Bronchial epithelial cell (primary cell): ENCODE data around the gene ADRB2. TPM values are rescaled to one million over a fixed set of nuclear protein-coding genes. Genes with fewer than 3 reads are reported as not detected.
A peak's percentile ranks its signal among the peaks of the same experiment; 100 is the strongest.
"Not testable (repeated sequence)": the region's sequence is repeated elsewhere in the genome, so short reads cannot be mapped to it uniquely, and the experiment has no call there.

ENCODE experiments used
- DNase-seq: peaks from one replicate; pipeline ENCODE4 v3.0.0-alpha.2; 2010; ENCODE audit warnings: low read depth
- FAIRE-seq: peaks from 2 replicates; lab custom pipeline; 2011; peaks lifted over from hg19 to GRCh38; lab: Jason Lieb, UNC
- H3K27me3 ChIP-seq: 2 replicates; pipeline ENCODE4 v1.5.1; 2011; ENCODE audit warnings: low read length; ENCODE audit not compliant: control insufficient read depth, insufficient read depth
- H3K36me3 ChIP-seq: 2 replicates; pipeline ENCODE4 v1.5.1; 2011; ENCODE audit warnings: low read length; ENCODE audit not compliant: control insufficient read depth, insufficient read depth
- H3K4me3 ChIP-seq: 2 replicates; pipeline ENCODE4 v1.5.1; 2011; ENCODE audit warnings: mild to moderate bottlenecking, low read depth, low read length, control low read depth
- total RNA-seq: library from RNA; depleted of rRNA; stranded (reverse); fragments of >200 nt; gene quantifications from 2 replicates; pipeline ENCODE4 v1.2.1, GENCODE V29; 2014
- TF ChIP-seq, protein P1 (sequence below): IDR thresholded peaks from 2 replicates; pipeline ENCODE4 v1.5.1; 2011; ENCODE audit warnings: mild to moderate bottlenecking, moderate library complexity, low read length, control low read depth, inconsistent platforms; ENCODE audit not compliant: insufficient read depth, severe bottlenecking

Gene ADRB2
- total RNA-seq, 1 donor from 2014 or later: 18.7 TPM

- Histone ChIP-seq H3K4me3 (no peak overlapping the region), H3K36me3 (no peaks in the 10 kb centered on the region), H3K27me3 (no peaks in the 10 kb centered on the region)
- FAIRE-seq: no peak
- TF ChIP-seq, protein P1, sequence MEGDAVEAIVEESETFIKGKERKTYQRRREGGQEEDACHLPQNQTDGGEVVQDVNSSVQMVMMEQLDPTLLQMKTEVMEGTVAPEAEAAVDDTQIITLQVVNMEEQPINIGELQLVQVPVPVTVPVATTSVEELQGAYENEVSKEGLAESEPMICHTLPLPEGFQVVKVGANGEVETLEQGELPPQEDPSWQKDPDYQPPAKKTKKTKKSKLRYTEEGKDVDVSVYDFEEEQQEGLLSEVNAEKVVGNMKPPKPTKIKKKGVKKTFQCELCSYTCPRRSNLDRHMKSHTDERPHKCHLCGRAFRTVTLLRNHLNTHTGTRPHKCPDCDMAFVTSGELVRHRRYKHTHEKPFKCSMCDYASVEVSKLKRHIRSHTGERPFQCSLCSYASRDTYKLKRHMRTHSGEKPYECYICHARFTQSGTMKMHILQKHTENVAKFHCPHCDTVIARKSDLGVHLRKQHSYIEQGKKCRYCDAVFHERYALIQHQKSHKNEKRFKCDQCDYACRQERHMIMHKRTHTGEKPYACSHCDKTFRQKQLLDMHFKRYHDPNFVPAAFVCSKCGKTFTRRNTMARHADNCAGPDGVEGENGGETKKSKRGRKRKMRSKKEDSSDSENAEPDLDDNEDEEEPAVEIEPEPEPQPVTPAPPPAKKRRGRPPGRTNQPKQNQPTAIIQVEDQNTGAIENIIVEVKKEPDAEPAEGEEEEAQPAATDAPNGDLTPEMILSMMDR: no peak
- DNase-seq: no peak
Measured at GRCh38 chr5:148798786-148799185, 27.6 kb upstream of the ADRB2 start.

GRCh38 chr5:148799737-148800527 lies 26.5 kb upstream of the ADRB2 start:
- no peaks in the 10 kb centered on the region for H3K27me3 ChIP-seq
- DNase-seq (peak; percentile 42), FAIRE-seq (no peak)
- H3K36me3 ChIP-seq: no peaks in the 10 kb centered on the region
- H3K4me3 ChIP-seq: no peak overlapping the region
- TF ChIP-seq, protein P1: no peak

- no peak for DNase-seq
- Histone ChIP-seq H3K4me3 (no peak overlapping the region), H3K27me3 (no peaks in the 10 kb centered on the region), H3K36me3 (no peaks in the 10 kb centered on the region)
- TF ChIP-seq, protein P1: no peak
- no peak for FAIRE-seq
Measured at GRCh38 chr5:148801682-148802276, 24.6 kb upstream of the ADRB2 start.

- H3K4me3 ChIP-seq, H3K27me3 ChIP-seq, FAIRE-seq, H3K36me3 ChIP-seq, DNase-seq: not testable (repeated sequence)
Measured at GRCh38 chr5:148803451-148803850, 23.0 kb upstream of the ADRB2 start.

DNA sequence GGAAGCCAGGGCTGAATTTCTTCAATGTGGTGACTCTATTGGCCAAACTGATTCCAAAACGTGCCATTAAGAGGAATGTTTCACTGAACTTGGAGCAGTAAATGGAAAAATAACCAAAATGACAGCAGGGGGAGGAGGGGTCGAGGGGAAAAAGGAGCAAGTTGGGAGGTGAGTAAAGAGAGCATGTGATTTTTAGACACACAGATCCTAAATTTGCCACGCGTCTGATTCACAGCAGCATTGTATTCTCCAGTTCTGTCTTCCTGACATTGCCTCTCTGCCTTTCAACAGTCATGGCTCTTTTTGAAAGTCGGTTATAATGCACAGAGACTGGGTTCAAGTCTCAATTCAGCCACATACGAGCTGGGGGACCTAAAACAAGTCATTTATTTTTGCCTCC lies 22.0 kb upstream of the ADRB2 start:
- H3K27me3 ChIP-seq: no peaks in the 10 kb centered on the region
- H3K4me3 ChIP-seq: no peak overlapping the region
- FAIRE-seq: no peak
- no peak for DNase-seq
- TF ChIP-seq, protein P1: no peak
- no peaks in the 10 kb centered on the region for H3K36me3 ChIP-seq
